CD4-positive, alpha-beta T cell treated with Interleukin-1 beta for 1 hour (primary cell): Measurements from ENCODE around the gene BAZ2A.
A peak's percentile ranks its signal among the peaks of the same experiment; 100 is the strongest.
"Not testable (repeated sequence)": the region's sequence is repeated elsewhere in the genome, so short reads cannot be mapped to it uniquely, and the experiment has no call there.

Experiments used
- DNase-seq, 2 donors: peaks; one replicate each; pipeline ENCODE4 v3.0.0-alpha.2; 2020 to 2022

The BAZ2A gene

GRCh38 chr12:56630180-56630632 lies at the start of gene BAZ2A:
TSS of gene BAZ2A (minus strand) at chr12:56630326. CDS start at chr12:56617530, 12,796 bp downstream.
- peak; percentile 85 to 86 for DNase-seq

- DNase-seq, result no peak
These were observed 48.7 kb upstream of the BAZ2A start for GRCh38 chr12:56678852-56679251.

GRCh38 chr12:56677680-56678079 lies 47.6 kb upstream of the BAZ2A start:
- DNase-seq, result no peak

DNA sequence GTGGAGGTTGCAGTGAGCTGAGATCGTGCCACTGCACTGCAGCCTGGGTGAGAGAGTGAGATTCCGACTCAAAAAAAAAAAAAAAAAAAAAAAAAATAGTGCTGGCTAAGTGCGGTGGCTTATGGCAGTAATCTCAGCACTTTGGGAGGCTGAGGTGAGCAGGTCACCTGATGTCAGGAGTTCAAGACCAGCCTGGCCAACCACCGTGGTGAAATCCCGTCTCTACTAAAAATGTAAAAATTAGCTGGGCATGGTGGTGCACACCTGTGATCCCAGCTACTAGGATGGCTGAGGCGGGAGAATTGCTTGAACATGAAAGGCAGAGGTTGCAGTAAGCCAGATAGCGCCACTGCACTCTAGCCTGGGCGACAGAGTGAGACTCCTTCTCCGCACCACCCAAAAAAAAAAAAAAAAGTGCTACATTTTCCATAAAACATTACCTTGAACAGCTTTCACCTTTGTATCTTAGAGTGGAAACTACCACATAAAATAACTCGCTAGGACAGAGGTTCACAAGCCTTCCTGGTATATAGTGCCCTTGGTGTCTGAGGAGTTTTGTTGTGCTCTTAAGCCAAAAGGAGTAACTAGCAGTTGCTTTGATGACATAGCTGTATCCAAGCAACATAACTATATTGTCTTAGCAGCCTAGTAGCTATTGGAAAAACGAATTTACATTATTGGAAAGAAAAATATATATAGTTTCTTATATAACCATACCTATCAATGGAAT lies 46.9 kb upstream of the BAZ2A start:
- no peak for DNase-seq

- DNase-seq, result no peak
These were observed 41.5 kb upstream of the BAZ2A start for GRCh38 chr12:56671608-56672007.

DNA sequence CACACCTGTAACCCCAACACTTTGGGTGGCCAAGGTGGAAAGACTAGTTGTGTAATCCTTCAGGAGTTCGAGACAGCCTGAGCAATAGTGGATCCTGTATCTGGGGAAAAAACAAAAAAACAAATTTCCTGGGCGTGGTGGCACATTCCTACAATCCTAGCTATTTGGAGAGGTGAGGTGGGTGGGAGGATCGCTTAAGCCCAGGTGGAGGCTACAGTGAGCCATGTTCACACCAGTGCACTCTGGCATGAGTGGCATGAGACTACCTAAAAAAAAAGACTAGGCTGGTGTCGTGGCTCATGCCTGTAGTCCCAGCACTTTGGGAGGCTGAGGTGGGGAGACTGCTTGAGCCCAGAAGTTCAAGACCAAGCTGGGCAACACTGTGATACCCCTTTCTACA lies 40.7 kb upstream of the BAZ2A start:
- no peak for DNase-seq

DNA sequence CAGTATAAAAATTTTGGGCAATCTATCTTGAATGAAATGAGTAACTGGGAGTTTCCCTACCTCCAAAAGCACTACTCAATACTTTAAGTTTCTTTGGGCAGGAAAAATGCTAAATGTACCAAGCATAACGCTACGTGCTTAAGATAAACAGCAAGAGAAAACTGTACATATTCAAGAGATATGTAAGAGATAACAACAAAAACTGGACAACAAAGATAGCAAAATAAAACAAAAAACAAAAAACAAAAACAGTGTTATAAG lies 38.0 kb upstream of the BAZ2A start:
- DNase-seq, result no peak

DNA sequence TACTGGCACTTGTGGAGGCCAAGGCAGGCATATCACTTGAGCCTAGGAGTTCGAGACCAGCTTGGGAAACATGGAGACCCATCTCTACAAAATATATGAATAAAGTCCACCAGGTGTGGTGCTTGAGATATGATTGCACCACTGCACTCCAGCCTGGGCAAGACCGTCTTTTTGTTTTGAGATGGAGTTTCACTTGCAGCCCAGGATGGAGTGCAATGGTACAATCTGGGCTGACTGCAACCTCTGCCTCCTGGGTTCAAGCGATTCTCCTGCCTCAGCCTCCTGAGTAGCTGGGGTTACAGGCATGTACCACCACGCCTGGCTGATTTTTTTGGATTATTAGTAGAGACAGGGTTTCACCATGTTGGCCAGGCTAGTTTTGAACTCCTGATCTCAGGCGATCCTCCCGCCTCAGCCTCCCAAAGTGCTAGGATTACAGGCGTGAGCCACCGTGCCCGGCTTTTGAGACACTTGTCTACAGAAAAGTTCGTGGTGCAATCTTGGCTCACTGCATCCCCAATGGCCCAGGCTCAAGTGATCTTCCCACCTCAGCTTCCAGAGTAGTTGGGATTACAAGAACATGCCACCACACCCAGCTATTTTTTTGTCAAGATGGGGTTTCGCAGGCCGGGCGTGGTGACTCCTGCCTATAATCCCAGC lies 32.0 kb upstream of the BAZ2A start:
- DNase-seq, result no peak

- no peak for DNase-seq
These were observed 31.4 kb upstream of the BAZ2A start for GRCh38 chr12:56661560-56661959.

GRCh38 chr12:56658921-56659320 lies 28.8 kb upstream of the BAZ2A start:
- DNase-seq, result no peak

- no peak for DNase-seq
These were observed 27.6 kb upstream of the BAZ2A start for GRCh38 chr12:56657416-56658379.

DNA sequence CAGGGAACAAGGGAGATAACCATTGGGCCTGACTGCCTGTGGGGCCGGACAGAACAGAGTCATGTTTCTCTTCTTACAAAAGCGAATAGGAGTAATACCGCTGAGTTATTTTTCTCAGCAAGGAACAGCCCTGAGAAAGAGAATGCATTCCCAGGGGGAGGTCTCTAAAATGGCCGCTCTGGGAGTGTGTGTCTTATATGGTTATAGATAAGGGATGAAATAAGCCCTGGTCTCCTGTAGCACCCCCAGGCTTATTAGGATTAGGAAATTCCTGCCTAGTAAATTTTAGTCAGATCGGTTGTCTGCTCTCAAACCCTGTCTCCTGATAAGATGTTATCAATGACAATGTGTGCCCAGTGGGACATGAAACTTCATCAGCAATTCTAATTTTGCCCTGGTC lies 23.7 kb upstream of the BAZ2A start:
- not testable (repeated sequence) for DNase-seq

DNA sequence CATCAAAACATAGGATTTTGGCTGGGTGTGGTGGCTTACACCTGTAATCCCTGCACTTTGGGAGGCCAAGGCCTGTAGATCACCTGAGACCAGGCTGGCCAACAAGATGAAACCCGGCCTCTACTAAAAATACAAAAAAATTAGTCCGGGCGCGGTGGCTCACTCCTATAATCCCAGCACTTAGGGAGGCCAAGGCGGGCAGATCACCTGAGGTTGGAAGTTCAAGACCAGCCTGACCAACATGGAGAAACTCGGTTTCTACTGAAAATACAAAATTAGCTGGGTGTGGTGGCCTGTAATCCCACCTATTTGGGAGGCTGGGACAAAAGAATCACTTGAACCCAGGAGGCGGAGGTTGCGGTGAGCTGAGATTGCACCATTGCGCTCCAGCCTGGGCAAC lies 17.9 kb upstream of the BAZ2A start:
- not testable (repeated sequence) for DNase-seq

DNA sequence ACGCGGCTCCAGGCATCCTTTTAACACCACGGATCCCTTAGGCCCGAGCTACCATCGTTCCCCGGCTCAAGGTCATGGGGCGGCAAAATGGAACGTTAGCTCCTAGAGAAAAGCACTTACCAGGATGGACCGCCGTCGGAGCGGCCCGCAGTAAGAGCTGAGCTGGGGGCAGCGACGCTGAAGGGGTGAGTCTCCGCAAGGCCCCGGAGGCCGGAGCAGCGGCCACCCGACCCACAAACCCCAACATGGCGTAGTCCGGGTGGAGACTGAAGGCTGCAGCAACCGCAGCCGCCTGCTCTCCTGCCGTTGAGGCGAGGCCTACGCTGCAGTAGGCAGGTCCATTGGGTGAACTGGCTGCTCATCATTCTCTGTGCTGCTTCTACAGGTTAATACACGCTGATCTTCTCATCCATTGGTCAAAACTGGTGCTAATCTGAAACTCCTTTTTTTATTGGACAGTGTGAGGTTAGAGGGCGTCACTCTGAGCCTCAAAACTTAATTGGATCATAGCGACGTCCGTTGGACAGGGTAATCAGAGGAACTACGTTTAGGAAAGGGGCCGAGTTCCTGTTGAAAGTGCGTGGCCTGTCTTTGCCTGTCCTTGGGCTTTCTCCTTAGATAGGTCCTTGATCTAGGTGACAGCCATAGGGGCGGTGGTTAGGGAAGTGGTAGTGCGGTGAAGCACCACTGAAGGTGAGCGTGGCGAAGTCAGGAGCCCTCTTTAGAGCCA lies 15.8 kb upstream of the BAZ2A start, which contains the start of gene ATP5F1B:
Gene ATP5F1B, minus strand, starts transcription at position 268 of the 730 bp plus-strand sequence. Its CDS starts 21 bp downstream, at position 247.
- DNase-seq, result peak; percentile 96 to 97

DNA sequence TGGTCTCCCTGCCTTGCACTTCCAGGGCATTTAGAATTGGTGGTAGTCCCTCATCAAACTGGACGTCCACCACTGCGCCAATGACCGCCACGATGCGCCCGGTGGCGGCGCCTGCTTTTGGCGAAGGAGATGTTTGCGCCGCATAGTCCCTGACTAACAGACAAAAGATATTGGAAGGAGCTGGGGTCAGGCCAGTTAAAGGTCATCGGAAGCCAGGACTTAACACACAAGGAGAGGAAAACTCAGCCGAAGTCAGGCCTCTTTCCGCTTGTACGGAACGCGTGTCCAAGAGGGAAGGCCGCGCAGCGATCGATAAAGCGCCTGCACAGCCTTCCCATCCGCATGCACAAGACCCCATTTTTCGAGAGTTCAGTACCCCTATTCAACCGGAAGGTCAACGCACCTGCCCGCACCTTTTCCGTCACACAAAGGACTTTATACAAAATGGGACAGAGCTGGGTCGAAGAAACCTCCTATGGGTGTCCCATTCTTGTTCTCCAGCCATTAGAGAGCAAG lies 15.1 kb upstream of the BAZ2A start:
- DNase-seq, result no peak

DNA sequence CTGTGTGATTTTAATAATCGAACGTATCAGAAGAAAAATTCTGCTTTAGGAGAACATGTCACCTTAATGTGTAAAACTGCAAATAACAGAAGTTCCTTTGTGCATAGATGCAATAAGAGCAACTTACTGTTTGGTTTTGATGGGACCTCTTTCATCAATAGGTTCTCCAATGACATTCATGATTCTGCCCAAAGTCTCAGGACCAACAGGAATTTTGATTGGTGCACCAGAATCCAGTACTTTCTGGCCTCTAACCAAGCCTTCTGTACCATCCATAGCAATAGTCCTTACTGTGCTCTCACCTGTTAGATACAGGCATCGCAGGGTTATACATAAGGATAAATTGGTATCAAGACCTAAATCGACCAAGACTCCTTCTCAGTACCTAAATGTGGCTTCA lies 14.5 kb upstream of the BAZ2A start:
- DNase-seq, result no peak

GRCh38 chr12:56641219-56641618 lies 11.1 kb upstream of the BAZ2A start:
- no peak for DNase-seq

DNA sequence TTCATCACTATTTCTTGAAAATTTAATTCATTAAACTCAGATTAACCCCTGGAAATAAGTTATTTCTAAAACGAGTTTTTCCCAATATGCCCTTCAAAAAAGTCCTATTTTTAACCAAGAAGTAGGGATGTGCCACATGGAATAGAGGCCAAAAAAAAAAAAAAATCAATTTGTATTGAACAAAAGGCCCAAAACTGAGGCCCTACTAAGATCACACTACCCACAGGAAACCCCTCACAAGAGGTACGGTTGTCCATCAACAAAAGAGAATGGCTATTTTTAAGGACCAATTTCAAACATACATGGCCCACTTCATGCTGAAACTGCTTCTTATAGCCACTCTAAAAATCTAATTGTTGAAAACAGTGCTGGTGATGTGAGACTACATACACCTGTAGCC lies 7.5 kb upstream of the BAZ2A start:
- DNase-seq, result no peak

GRCh38 chr12:56636675-56637540 lies 6.8 kb upstream of the BAZ2A start:
- peak; percentile 95 to 97 for DNase-seq

- peak; percentile 84 for DNase-seq
These were observed 5.9 kb upstream of the BAZ2A start for GRCh38 chr12:56635806-56636674.
